ENCODE results near the gene INHBA.

INHBA gene

GRCh38 chr7:41702635-41703371, at the start of gene INHBA:
INHBA (minus strand) TSS chr7:41703090; CDS start chr7:41700374, 2,716 bp downstream.
- no peak for DNase-seq (ENCODE audit: low read depth)

GRCh38 chr7:41752615-41753014, 49.7 kb upstream of the INHBA start:
- DNase-seq (ENCODE audit: low read depth): no peak

- DNase-seq (ENCODE audit: low read depth): no peak
Observed at GRCh38 chr7:41750661-41751540, 48.0 kb upstream of the INHBA start.

GRCh38 chr7:41747961-41748360, 45.1 kb upstream of the INHBA start:
- DNase-seq (ENCODE audit: low read depth): no peak

GRCh38 chr7:41745451-41745850, 42.6 kb upstream of the INHBA start:
- no peak for DNase-seq (ENCODE audit: low read depth)

GRCh38 chr7:41744161-41744560, 41.3 kb upstream of the INHBA start:
- DNase-seq (ENCODE audit: low read depth): no peak

- no peak for DNase-seq (ENCODE audit: low read depth)
Observed at GRCh38 chr7:41742401-41743020, 39.6 kb upstream of the INHBA start.

GRCh38 chr7:41738806-41739205, 35.9 kb upstream of the INHBA start:
- DNase-seq (ENCODE audit: low read depth): no peak

- DNase-seq (ENCODE audit: low read depth): no peak
Observed at GRCh38 chr7:41738336-41738735, 35.4 kb upstream of the INHBA start.

- no peak for DNase-seq (ENCODE audit: low read depth)
Observed at GRCh38 chr7:41735206-41735605, 32.3 kb upstream of the INHBA start.

GRCh38 chr7:41732843-41733306, 30.0 kb upstream of the INHBA start:
- no peak for DNase-seq (ENCODE audit: low read depth)

GRCh38 chr7:41732436-41732785, 29.5 kb upstream of the INHBA start:
- no peak for DNase-seq (ENCODE audit: low read depth)

- no peak for DNase-seq (ENCODE audit: low read depth)
Observed at GRCh38 chr7:41731493-41732435, 28.9 kb upstream of the INHBA start.

- DNase-seq (ENCODE audit: low read depth): no peak
Observed at GRCh38 chr7:41730668-41731067, 27.8 kb upstream of the INHBA start.

- DNase-seq (ENCODE audit: low read depth): no peak
Observed at GRCh38 chr7:41730161-41730560, 27.3 kb upstream of the INHBA start.

GRCh38 chr7:41729059-41729458, 26.2 kb upstream of the INHBA start:
- no peak for DNase-seq (ENCODE audit: low read depth)

- no peak for DNase-seq (ENCODE audit: low read depth)
Observed at GRCh38 chr7:41725013-41725412, 22.1 kb upstream of the INHBA start.

- DNase-seq (ENCODE audit: low read depth): no peak
Observed at GRCh38 chr7:41720886-41721285, 18.0 kb upstream of the INHBA start.

- no peak for DNase-seq (ENCODE audit: low read depth)
Observed at GRCh38 chr7:41720046-41720445, 17.2 kb upstream of the INHBA start.

- no peak for DNase-seq (ENCODE audit: low read depth)
Observed at GRCh38 chr7:41716691-41717090, 13.8 kb upstream of the INHBA start.

- DNase-seq (ENCODE audit: low read depth): no peak
Observed at GRCh38 chr7:41715000-41715399, 12.1 kb upstream of the INHBA start.

Measured in T-helper 22 cell (primary cell).